GM12878 (cell line): ENCODE data around the gene PPP6R2. TPM values are rescaled to one million over a fixed set of nuclear protein-coding genes. Genes with fewer than 3 reads are reported as not detected.

Source experiments
- CHD4 ChIP-seq: fragments of 200-600 bp; sonication (generic); IDR thresholded peaks from 2 replicates; pipeline ENCODE4 v1.6.1; 2016; ENCODE audit warnings: mild to moderate bottlenecking
- ESRRA ChIP-seq: IDR thresholded peaks from 2 replicates; pipeline ENCODE4 v1.6.1; 2012; ENCODE audit warnings: mild to moderate bottlenecking, low read length, improper control_type of control experiment
- PAX5 ChIP-seq: IDR thresholded peaks from 2 replicates; pipeline ENCODE4 v1.6.1; 2011; ENCODE audit warnings: low read depth, low read length, borderline replicate concordance
- POLR2AphosphoS2 ChIP-seq: IDR thresholded peaks from 2 replicates; pipeline ENCODE4 v1.6.1; 2011; ENCODE audit warnings: low read depth, mild to moderate bottlenecking, low read length, improper control_type of control experiment, moderate library complexity
- RFX5 ChIP-seq: IDR thresholded peaks from 2 replicates; pipeline ENCODE4 v1.6.1; 2011; ENCODE audit warnings: low read depth, low read length, improper control_type of control experiment
- SREBF1 ChIP-seq: IDR thresholded peaks from 2 replicates; pipeline ENCODE4 v1.6.1; 2012; ENCODE audit warnings: mild to moderate bottlenecking, low read length
- STAT1 ChIP-seq: fragments of 450-650 bp; conservative IDR thresholded peaks from 2 replicates; pipeline ENCODE4 v1.6.1; 2014; ENCODE audit warnings: antibody characterized with exemption, mild to moderate bottlenecking
- STAT3 ChIP-seq: IDR thresholded peaks from 2 replicates; pipeline ENCODE4 v1.6.1; 2011; ENCODE audit warnings: low read depth, low read length, improper control_type of control experiment
- TBL1XR1 ChIP-seq: IDR thresholded peaks from 2 replicates; pipeline ENCODE4 v1.6.1; 2012; ENCODE audit warnings: low read depth, low read length, improper control_type of control experiment
- ZNF622 ChIP-seq: fragments of 450-650 bp; IDR thresholded peaks from 2 replicates; pipeline ENCODE4 v1.6.1; 2017; ENCODE audit warnings: mild to moderate bottlenecking, inconsistent platforms
- ZSCAN29 ChIP-seq: fragments of 450-650 bp; IDR thresholded peaks from 2 replicates; pipeline ENCODE4 v1.6.1; 2017; ENCODE audit warnings: mild to moderate bottlenecking, moderate library complexity
- polyA plus RNA-seq, 11 experiments: library from polyadenylated mRNA; depleted of rRNA in 4 of 11; unstranded in 6 of 11; stranded (reverse) in 5 of 11; fragments of >200 nt; fragmentation: Nextera tagmentation in 4 of 11; fragmentation: Illumina TruSeq in 1 of 11; extraction: Ambion mirVana in 4 of 11; extraction: Trizol in 1 of 11; gene quantifications; 1 replicate in 1 of 11; 2 replicates in 10 of 11; pipeline versions ENCODE4 v1.2.1 to v1.2.3, GENCODE V29; 2011 to 2016; ENCODE audit warnings: inconsistent platforms in 2 of 11, missing spikeins in 2 of 11, low read depth in 1 of 11
- total RNA-seq, 4 experiments: library from RNA; depleted of rRNA in 3 of 4; stranded (reverse); fragments of >200 nt in 3 of 4; fragmentation: Illumina TruSeq in 1 of 4; extraction: Trizol in 1 of 4; gene quantifications; 2 replicates each; pipeline versions ENCODE4 v1.2.1 to v1.2.3, GENCODE V29; 2013 to 2021
- TF ChIP-seq, protein P1 (sequence below): fragments of 450-650 bp; IDR thresholded peaks from 2 replicates; pipeline ENCODE4 v1.6.1; 2018; ENCODE audit warnings: mild to moderate bottlenecking, low read depth, moderate library complexity; ENCODE audit not compliant: partially characterized antibody
- TF ChIP-seq, protein P2 (sequence below): fragments of 450-650 bp; IDR thresholded peaks from 2 replicates; pipeline ENCODE4 v1.6.1; 2017; ENCODE audit warnings: mild to moderate bottlenecking, moderate library complexity
- TF ChIP-seq, protein P3 (sequence below): IDR thresholded peaks from 2 replicates; pipeline ENCODE4 v1.6.1; 2012; ENCODE audit warnings: improper control_type of control experiment, low read depth, low read length; ENCODE audit not compliant: insufficient replicate concordance
- TF ChIP-seq, protein P4 (sequence below): fragments of 450-650 bp; IDR thresholded peaks from 2 replicates; pipeline ENCODE4 v1.6.1; 2017; ENCODE audit warnings: antibody characterized with exemption, mild to moderate bottlenecking, moderate library complexity

PPP6R2 gene
- total and polyA plus RNA-seq, 10 of the 15 experiments (the other 5 are each of a cell fraction or from before 2014, with no cell fraction given) = 0.29 to 52.6 (median 25.4) TPM

DNA sequence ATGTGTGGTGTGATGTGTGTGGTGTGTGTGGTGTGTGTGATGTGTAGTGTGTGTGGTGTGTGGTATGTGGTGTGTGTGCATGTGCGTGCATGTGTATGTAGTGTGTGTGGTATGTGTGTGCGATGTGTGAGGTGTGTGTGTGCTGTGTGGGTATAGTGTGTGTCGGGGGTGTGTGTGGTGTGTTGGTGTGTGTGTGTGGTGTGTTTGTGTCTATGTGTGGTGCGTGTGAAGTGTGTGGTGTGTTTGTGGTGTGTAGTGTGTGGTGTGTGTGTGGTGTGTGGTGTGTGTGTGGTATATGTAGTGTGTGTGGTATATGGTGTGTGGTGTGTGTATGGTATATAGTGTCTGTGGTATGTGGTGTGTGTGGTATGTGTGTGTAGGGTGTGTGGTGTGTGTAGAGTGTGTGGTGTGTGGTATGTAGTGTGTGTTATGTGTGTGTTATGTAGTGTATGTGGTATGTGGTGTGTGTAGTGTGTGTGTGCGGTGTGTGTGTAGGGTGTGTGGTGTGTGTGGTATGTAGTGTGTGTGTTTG lies 5.0 kb upstream of the PPP6R2 start (continued):
- TF ChIP-seq, protein P1, sequence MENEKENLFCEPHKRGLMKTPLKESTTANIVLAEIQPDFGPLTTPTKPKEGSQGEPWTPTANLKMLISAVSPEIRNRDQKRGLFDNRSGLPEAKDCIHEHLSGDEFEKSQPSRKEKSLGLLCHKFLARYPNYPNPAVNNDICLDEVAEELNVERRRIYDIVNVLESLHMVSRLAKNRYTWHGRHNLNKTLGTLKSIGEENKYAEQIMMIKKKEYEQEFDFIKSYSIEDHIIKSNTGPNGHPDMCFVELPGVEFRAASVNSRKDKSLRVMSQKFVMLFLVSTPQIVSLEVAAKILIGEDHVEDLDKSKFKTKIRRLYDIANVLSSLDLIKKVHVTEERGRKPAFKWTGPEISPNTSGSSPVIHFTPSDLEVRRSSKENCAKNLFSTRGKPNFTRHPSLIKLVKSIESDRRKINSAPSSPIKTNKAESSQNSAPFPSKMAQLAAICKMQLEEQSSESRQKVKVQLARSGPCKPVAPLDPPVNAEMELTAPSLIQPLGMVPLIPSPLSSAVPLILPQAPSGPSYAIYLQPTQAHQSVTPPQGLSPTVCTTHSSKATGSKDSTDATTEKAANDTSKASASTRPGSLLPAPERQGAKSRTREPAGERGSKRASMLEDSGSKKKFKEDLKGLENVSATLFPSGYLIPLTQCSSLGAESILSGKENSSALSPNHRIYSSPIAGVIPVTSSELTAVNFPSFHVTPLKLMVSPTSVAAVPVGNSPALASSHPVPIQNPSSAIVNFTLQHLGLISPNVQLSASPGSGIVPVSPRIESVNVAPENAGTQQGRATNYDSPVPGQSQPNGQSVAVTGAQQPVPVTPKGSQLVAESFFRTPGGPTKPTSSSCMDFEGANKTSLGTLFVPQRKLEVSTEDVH = no peak
- TF ChIP-seq ZNF622 = no peak
- TF ChIP-seq, protein P2, sequence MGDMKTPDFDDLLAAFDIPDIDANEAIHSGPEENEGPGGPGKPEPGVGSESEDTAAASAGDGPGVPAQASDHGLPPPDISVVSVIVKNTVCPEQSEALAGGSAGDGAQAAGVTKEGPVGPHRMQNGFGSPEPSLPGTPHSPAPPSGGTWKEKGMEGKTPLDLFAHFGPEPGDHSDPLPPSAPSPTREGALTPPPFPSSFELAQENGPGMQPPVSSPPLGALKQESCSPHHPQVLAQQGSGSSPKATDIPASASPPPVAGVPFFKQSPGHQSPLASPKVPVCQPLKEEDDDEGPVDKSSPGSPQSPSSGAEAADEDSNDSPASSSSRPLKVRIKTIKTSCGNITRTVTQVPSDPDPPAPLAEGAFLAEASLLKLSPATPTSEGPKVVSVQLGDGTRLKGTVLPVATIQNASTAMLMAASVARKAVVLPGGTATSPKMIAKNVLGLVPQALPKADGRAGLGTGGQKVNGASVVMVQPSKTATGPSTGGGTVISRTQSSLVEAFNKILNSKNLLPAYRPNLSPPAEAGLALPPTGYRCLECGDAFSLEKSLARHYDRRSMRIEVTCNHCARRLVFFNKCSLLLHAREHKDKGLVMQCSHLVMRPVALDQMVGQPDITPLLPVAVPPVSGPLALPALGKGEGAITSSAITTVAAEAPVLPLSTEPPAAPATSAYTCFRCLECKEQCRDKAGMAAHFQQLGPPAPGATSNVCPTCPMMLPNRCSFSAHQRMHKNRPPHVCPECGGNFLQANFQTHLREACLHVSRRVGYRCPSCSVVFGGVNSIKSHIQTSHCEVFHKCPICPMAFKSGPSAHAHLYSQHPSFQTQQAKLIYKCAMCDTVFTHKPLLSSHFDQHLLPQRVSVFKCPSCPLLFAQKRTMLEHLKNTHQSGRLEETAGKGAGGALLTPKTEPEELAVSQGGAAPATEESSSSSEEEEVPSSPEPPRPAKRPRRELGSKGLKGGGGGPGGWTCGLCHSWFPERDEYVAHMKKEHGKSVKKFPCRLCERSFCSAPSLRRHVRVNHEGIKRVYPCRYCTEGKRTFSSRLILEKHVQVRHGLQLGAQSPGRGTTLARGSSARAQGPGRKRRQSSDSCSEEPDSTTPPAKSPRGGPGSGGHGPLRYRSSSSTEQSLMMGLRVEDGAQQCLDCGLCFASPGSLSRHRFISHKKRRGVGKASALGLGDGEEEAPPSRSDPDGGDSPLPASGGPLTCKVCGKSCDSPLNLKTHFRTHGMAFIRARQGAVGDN = no peak
- no peak for TF ChIP-seq ESRRA
- peak; percentile 5; the same call in 1 of the 2 replicates for TF ChIP-seq PAX5
- TF ChIP-seq CHD4 = no peak
- no peak for TF ChIP-seq RFX5
- TF ChIP-seq, protein P3, sequence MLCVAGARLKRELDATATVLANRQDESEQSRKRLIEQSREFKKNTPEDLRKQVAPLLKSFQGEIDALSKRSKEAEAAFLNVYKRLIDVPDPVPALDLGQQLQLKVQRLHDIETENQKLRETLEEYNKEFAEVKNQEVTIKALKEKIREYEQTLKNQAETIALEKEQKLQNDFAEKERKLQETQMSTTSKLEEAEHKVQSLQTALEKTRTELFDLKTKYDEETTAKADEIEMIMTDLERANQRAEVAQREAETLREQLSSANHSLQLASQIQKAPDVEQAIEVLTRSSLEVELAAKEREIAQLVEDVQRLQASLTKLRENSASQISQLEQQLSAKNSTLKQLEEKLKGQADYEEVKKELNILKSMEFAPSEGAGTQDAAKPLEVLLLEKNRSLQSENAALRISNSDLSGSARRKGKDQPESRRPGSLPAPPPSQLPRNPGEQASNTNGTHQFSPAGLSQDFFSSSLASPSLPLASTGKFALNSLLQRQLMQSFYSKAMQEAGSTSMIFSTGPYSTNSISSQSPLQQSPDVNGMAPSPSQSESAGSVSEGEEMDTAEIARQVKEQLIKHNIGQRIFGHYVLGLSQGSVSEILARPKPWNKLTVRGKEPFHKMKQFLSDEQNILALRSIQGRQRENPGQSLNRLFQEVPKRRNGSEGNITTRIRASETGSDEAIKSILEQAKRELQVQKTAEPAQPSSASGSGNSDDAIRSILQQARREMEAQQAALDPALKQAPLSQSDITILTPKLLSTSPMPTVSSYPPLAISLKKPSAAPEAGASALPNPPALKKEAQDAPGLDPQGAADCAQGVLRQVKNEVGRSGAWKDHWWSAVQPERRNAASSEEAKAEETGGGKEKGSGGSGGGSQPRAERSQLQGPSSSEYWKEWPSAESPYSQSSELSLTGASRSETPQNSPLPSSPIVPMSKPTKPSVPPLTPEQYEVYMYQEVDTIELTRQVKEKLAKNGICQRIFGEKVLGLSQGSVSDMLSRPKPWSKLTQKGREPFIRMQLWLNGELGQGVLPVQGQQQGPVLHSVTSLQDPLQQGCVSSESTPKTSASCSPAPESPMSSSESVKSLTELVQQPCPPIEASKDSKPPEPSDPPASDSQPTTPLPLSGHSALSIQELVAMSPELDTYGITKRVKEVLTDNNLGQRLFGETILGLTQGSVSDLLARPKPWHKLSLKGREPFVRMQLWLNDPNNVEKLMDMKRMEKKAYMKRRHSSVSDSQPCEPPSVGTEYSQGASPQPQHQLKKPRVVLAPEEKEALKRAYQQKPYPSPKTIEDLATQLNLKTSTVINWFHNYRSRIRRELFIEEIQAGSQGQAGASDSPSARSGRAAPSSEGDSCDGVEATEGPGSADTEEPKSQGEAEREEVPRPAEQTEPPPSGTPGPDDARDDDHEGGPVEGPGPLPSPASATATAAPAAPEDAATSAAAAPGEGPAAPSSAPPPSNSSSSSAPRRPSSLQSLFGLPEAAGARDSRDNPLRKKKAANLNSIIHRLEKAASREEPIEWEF = no peak
- TF ChIP-seq STAT1 = no peak
- TF ChIP-seq ZSCAN29 = no peak
- TF ChIP-seq STAT3 = no peak
- TF ChIP-seq TBL1XR1 = no peak
- no peak for TF ChIP-seq POLR2AphosphoS2
- TF ChIP-seq SREBF1 = no peak
- TF ChIP-seq, protein P4, sequence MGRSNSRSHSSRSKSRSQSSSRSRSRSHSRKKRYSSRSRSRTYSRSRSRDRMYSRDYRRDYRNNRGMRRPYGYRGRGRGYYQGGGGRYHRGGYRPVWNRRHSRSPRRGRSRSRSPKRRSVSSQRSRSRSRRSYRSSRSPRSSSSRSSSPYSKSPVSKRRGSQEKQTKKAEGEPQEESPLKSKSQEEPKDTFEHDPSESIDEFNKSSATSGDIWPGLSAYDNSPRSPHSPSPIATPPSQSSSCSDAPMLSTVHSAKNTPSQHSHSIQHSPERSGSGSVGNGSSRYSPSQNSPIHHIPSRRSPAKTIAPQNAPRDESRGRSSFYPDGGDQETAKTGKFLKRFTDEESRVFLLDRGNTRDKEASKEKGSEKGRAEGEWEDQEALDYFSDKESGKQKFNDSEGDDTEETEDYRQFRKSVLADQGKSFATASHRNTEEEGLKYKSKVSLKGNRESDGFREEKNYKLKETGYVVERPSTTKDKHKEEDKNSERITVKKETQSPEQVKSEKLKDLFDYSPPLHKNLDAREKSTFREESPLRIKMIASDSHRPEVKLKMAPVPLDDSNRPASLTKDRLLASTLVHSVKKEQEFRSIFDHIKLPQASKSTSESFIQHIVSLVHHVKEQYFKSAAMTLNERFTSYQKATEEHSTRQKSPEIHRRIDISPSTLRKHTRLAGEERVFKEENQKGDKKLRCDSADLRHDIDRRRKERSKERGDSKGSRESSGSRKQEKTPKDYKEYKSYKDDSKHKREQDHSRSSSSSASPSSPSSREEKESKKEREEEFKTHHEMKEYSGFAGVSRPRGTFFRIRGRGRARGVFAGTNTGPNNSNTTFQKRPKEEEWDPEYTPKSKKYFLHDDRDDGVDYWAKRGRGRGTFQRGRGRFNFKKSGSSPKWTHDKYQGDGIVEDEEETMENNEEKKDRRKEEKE = no peak
